ENCODE measurements around the gene C5orf24.

Gene C5orf24

DNA sequence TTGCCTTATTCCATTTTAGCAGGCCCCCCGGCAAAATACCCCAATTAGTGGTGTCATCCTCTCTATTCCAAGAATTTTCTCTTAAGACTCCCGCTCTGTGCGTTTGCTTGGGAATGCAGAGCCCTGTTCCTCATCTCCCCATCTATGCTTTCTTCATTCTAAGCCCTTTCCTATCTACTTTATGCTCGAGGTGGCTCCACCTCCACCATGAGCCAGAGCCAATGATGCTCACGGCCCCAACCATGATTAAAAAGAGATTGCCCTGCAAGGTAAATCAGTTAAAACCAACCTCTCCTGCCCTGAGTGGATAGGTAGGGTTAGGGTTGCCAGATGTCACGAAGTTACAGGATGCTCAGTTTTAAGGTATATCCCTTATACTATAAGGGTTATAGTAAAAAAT lies 27.7 kb downstream of the C5orf24 start:
- peak; percentile 43 for DNase-seq
- Histone ChIP-seq H3K79me2 (ENCODE audit: low read length) (peaks cover 40% of the 10 kb centered on the region), H3K27ac (ENCODE audit: low read length) (peak overlapping the region; percentile 67; the same call in 1 of the 2 replicates), H4K20me1 (ENCODE audit: insufficient read depth, low read length) (no peaks in the 10 kb centered on the region), H3K9me2 (replicated peaks; ENCODE audit: insufficient read depth, low read length) (no peaks in the 10 kb centered on the region), H3K27me3 (replicated peaks; ENCODE audit: insufficient read depth, low read length) (no peaks in the 10 kb centered on the region), H3K4me1 (ENCODE audit: low read length) (peaks cover 37% of the 10 kb centered on the region), H3F3A (ENCODE audit: insufficient read depth, low read length) (peaks cover 34% of the 10 kb centered on the region), H3K9ac (ENCODE audit: low read length) (peak overlapping the region; percentile 92), H3K4me3 (ENCODE audit: low read length) (peak overlapping the region; percentile 85), H3K9me3 (replicated peaks; ENCODE audit: insufficient read depth, low read length) (no peaks in the 10 kb centered on the region), H3K4me2 (ENCODE audit: low read depth, low read length) (peak overlapping the region; percentile 81), H2AFZ (ENCODE audit: low read length) (peak overlapping the region; percentile 91), H3K36me3 (replicated peaks; ENCODE audit: insufficient read depth, low read length) (no peaks in the 10 kb centered on the region)
- TF ChIP-seq EZH2 (optimal IDR thresholded peaks at IDR 0.05; ENCODE audit: low read depth, low read length) = no peak

DNA sequence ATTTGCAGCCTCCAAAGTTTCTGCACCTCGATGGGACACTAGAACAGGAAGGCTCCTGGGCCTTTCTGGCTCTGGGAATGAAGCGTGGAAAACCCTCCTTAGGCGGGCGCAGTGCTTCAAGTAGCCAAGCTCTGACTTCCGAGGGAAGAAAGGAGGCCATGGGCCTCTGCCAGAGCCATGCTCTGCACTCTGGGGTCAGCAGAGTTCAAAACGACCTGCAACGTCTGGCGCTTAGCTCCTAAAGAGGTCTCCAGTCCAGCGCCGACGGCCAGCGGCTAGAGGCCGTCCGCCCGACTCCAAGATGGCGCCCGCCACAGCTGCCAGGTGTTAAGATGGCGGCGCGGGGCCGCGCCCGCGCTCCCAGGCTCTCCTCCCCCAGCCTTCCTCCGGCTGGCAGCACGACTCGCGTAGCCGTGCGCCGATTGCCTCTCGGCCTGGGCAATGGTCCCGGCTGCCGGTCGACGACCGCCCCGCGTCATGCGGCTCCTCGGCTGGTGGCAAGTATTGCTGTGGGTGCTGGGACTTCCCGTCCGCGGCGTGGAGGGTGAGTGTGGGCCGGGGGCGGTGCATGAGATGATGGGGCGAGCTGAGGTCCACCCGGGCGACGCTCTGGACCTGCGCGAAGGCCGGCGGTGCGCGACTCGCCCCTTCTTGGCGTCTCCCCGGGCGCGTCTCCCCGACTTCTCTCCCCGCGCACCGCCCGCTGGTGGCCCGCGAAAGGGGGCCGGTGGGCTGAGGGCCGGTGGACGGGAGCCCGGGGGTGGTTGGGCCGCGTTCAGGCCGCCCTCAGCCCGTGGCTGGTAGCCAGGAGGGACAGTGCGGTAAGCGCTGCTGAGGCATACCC lies 28.4 kb downstream of the C5orf24 start, which contains the start of gene TXNDC15:
Gene TXNDC15 (plus strand): TSS at position 385 of the 844 bp plus-strand sequence. CDS start 57 bp downstream, at position 442.
- peaks cover 34% of the 10 kb centered on the region for H3F3A ChIP-seq (ENCODE audit: insufficient read depth, low read length)
- no peak for TF ChIP-seq EZH2phosphoT487 (IDR thresholded peaks at IDR 0.05; ENCODE audit: low read length)
- TF ChIP-seq CTCF (IDR thresholded peaks at IDR 0.05; ENCODE audit: low read length) = no peak
- TF ChIP-seq EZH2 (optimal IDR thresholded peaks at IDR 0.05; ENCODE audit: low read depth, low read length) = no peak
- H3K27me3 ChIP-seq (replicated peaks; ENCODE audit: insufficient read depth, low read length) = no peaks in the 10 kb centered on the region
- no peaks in the 10 kb centered on the region for H4K20me1 ChIP-seq (ENCODE audit: insufficient read depth, low read length)
- H3K4me3 ChIP-seq (ENCODE audit: low read length) = peak within 1 kb of the TSS; percentile 85
- H3K9me2 ChIP-seq (replicated peaks; ENCODE audit: insufficient read depth, low read length) = no peaks in the 10 kb centered on the region
- peak within 1 kb of the TSS; percentile 81 for H3K4me2 ChIP-seq (ENCODE audit: low read depth, low read length)
- H3K79me2 ChIP-seq (ENCODE audit: low read length) = peaks cover 47% of the 10 kb centered on the region
- H3K9me3 ChIP-seq (replicated peaks; ENCODE audit: insufficient read depth, low read length) = no peaks in the 10 kb centered on the region
- H3K4me1 ChIP-seq (ENCODE audit: low read length) = peaks cover 42% of the 10 kb centered on the region
- DNase-seq = peak; percentile 78
- H3K9ac ChIP-seq (ENCODE audit: low read length) = peak within 1 kb of the TSS; percentile 92
- H3K36me3 ChIP-seq (replicated peaks; ENCODE audit: insufficient read depth, low read length) = no peaks in the 10 kb centered on the region
- H3K27ac ChIP-seq (ENCODE audit: low read length) = peak within 1 kb of the TSS; percentile 67
- peak within 1 kb of the TSS; percentile 91 for H2AFZ ChIP-seq (ENCODE audit: low read length)

GRCh38 chr5:134874831-134875655 lies 29.3 kb downstream of the C5orf24 start:
- H3K4me1 ChIP-seq (ENCODE audit: low read length) = peaks cover 42% of the 10 kb centered on the region
- TF ChIP-seq EZH2 (optimal IDR thresholded peaks at IDR 0.05; ENCODE audit: low read depth, low read length) (no peak), EZH2phosphoT487 (IDR thresholded peaks at IDR 0.05; ENCODE audit: low read length) (no peak), CTCF (IDR thresholded peaks at IDR 0.05; ENCODE audit: low read length) (no peak)
- H4K20me1 ChIP-seq (ENCODE audit: insufficient read depth, low read length) = no peaks in the 10 kb centered on the region
- H3K79me2 ChIP-seq (ENCODE audit: low read length) = peaks cover 55% of the 10 kb centered on the region
- H3K9me2 ChIP-seq (replicated peaks; ENCODE audit: insufficient read depth, low read length) = no peaks in the 10 kb centered on the region
- H3K27ac ChIP-seq (ENCODE audit: low read length) = peak overlapping the region; percentile 67
- H3K4me3 ChIP-seq (ENCODE audit: low read length) = peak overlapping the region; percentile 85
- no peaks in the 10 kb centered on the region for H3K9me3 ChIP-seq (replicated peaks; ENCODE audit: insufficient read depth, low read length)
- H3F3A ChIP-seq (ENCODE audit: insufficient read depth, low read length) = peaks cover 34% of the 10 kb centered on the region
- H3K4me2 ChIP-seq (ENCODE audit: low read depth, low read length) = peak overlapping the region; percentile 81
- peak overlapping the region; percentile 91 for H2AFZ ChIP-seq (ENCODE audit: low read length)
- no peaks in the 10 kb centered on the region for H3K36me3 ChIP-seq (replicated peaks; ENCODE audit: insufficient read depth, low read length)
- H3K27me3 ChIP-seq (replicated peaks; ENCODE audit: insufficient read depth, low read length) = no peaks in the 10 kb centered on the region
- peak; percentile 55 for DNase-seq
- peak overlapping the region; percentile 92 for H3K9ac ChIP-seq (ENCODE audit: low read length)
